ENCODE measurements around the gene GJD4.

GRCh38 chr10:35606430-35606829 is 1.3 kb downstream of the GJD4 start:
- TF ChIP-seq CTCF (IDR thresholded peaks at IDR 0.05; ENCODE audit: low read depth, low read length, poor library complexity, severe bottlenecking) (no peak), EZH2phosphoT487 (IDR thresholded peaks at IDR 0.05; ENCODE audit: borderline replicate concordance, low read length) (no peak)
